22Rv1 (cell line): Measurements from ENCODE around the gene RAP1GAP.
A peak's percentile ranks its signal among the peaks of the same experiment; 100 is the strongest.

Experiments
- H3K27ac ChIP-seq: fragments of 450-650 bp; 2 replicates; pipeline ENCODE4 v1.5.1; 2017
- ZFX ChIP-seq: fragments of 450-650 bp; IDR thresholded peaks from 2 replicates; pipeline ENCODE4 v1.6.1; 2017; ENCODE audit warnings: antibody characterized with exemption, borderline replicate concordance
- TF ChIP-seq, protein P1 (sequence below): fragments of 450-650 bp; IDR thresholded peaks from 2 replicates; pipeline ENCODE4 v1.5.1; 2017; ENCODE audit warnings: mild to moderate bottlenecking

Gene RAP1GAP

DNA sequence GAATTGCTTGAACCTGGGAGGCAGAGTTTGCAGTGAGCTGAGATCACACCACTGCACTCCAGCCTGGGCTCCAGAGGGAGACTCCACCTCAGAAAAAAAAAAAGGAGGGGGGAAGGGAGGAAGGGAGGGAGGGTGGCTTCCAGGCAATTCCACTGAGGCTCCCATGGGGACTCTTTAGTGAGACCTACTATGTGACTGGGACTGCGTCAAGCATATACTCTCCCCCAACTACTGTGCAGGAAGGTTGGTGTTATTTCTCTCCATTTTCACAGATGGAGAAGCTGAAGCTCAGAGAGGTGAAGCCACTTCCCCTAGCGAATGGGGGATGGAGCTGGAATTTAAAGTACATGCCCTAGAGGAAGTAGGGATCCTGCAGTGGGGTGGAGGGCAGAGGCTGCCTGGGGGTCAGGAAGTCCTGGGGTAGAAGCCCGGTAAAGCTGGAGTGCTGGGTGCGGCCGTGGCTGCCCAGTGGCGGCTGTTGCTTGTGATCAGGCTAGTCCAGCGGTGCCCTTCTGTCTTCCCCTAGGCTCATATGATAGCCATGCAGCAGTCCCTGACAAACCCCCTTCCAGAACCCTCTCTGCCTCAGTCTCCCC lies 40.3 kb downstream of the RAP1GAP start:
- TF ChIP-seq, protein P1, sequence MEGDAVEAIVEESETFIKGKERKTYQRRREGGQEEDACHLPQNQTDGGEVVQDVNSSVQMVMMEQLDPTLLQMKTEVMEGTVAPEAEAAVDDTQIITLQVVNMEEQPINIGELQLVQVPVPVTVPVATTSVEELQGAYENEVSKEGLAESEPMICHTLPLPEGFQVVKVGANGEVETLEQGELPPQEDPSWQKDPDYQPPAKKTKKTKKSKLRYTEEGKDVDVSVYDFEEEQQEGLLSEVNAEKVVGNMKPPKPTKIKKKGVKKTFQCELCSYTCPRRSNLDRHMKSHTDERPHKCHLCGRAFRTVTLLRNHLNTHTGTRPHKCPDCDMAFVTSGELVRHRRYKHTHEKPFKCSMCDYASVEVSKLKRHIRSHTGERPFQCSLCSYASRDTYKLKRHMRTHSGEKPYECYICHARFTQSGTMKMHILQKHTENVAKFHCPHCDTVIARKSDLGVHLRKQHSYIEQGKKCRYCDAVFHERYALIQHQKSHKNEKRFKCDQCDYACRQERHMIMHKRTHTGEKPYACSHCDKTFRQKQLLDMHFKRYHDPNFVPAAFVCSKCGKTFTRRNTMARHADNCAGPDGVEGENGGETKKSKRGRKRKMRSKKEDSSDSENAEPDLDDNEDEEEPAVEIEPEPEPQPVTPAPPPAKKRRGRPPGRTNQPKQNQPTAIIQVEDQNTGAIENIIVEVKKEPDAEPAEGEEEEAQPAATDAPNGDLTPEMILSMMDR, result no peak
- TF ChIP-seq ZFX, result no peak
- no peak overlapping the region for H3K27ac ChIP-seq

DNA sequence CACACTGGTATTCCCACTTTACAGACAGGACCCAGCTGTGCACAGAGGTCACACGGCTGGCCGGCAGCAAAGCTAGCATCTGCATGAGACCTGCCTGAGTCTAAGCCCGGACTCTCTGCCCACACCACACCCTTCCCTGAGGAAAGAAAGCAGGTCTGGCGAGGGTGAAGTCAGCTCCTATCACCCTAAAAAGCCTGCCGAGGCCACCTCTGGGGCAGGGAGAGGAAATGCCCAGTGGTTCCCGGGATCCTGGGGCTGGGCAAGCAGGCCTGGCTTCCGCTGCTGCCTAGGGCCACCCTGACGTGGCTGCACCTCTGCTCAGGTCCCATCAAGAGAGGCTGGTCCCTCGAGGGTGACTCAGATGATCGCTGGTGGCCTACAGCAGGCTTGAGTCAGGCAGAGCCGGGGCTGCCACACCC lies 42.2 kb downstream of the RAP1GAP start:
- no peak overlapping the region for H3K27ac ChIP-seq
- TF ChIP-seq, protein P1, result no peak
- no peak for TF ChIP-seq ZFX

DNA sequence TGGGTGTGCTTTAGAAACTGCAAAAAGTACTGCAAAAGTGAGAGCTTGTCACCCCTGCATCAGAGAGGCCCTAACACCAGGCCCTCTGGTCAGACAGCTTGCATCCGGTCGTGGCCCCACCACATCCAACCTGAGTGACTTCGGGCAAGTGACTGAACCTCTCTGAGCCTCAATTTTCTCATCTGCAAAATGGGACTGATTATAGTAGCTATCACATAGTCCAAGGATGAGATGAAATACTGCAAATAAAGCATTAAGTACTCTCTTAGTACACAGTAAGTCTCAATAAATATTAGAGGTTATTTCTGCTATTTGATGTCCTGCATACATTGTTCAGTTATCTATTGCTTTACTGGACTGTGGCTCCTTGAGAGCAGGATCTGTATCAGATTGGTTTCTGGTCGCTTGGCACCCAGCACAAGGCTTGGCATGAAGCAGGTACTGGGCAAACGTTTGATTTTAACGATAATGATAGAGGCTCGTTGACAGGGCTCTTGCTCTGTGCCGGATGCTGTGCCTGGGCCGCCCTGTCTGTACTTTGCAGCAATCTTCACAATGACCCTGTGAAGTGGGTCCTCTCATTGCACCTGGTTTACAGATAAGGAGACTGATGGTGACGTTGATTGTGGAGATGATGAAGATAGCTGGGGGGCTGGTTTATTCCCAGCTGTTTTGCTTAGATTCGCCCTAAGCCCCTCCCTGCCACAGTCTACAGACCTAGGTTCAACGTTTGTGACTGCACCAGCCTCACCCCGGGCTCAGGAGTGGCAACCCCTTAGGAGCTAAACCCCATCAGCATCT lies 43.6 kb downstream of the RAP1GAP start:
- peak overlapping the region; percentile 98 for H3K27ac ChIP-seq
- TF ChIP-seq, protein P1, result no peak
- no peak for TF ChIP-seq ZFX

DNA sequence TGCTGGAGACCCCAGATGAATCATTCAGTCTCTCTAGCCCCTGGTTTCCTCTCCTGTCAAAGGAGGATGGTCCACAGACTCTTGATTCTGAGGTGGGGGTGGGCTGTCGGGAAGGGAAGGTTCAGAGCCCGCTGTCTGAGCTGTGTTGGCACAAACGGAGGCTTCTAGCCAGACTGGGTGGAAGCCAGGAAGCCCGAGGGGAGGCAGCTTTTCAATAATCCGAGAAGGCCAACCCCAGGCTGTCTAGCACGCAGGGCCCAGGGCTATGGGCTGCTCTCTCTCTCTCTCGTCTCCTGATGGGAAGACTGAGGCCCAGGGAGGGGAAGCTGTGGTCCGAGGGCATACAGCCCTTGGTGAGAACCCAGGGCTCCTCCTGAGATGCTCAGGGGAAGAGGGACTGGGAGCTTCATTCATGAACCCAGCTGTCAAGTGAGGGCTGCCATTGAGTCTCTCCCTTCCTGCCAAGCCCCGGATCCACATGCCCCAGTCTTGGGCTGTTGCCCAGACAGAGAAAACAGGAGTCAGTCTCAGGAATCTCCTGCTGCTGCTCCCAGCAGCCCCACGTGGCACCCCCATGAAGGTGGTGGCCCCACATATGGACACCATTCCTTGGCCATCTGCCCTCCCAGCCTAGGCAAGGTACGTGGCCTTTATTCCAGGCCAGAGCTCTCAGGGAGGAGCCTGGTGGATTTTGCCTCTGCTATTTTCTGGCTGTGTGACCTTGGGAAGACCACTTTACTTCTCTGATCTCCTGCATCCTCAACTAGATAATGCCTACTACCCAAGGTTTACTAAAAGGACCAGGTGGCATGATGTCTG lies 44.4 kb downstream of the RAP1GAP start:
- no peak for TF ChIP-seq ZFX
- TF ChIP-seq, protein P1, result no peak
- H3K27ac ChIP-seq, result peak overlapping the region; percentile 98

DNA sequence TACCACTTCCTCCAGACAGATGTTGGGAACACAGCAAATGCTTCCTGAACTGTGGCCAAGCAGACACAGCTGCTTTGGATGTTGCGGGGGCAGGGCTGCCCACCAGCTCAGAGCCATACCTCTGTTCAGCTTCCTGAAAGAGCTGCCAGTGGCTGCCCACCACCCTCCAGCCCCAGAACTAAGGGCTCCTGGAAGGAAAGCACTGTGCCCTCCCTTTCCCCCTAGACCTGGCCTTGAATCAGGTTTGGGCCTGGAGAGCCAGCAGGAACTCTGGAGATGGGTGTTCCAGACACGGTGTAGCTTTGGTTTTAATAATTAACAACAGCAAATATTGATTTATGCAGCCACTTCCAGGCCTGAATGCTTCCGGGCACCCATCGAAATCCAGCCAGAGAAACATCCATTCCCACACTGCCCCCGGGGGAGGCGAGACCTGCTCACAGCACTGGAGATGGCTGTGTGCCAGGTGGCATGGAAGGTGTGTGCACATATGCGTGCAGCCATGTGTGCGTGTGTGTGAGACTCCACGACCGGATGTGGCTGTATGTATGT lies 45.7 kb downstream of the RAP1GAP start:
- TF ChIP-seq, protein P1, result no peak
- no peak for TF ChIP-seq ZFX
- peak overlapping the region; percentile 98 for H3K27ac ChIP-seq

DNA sequence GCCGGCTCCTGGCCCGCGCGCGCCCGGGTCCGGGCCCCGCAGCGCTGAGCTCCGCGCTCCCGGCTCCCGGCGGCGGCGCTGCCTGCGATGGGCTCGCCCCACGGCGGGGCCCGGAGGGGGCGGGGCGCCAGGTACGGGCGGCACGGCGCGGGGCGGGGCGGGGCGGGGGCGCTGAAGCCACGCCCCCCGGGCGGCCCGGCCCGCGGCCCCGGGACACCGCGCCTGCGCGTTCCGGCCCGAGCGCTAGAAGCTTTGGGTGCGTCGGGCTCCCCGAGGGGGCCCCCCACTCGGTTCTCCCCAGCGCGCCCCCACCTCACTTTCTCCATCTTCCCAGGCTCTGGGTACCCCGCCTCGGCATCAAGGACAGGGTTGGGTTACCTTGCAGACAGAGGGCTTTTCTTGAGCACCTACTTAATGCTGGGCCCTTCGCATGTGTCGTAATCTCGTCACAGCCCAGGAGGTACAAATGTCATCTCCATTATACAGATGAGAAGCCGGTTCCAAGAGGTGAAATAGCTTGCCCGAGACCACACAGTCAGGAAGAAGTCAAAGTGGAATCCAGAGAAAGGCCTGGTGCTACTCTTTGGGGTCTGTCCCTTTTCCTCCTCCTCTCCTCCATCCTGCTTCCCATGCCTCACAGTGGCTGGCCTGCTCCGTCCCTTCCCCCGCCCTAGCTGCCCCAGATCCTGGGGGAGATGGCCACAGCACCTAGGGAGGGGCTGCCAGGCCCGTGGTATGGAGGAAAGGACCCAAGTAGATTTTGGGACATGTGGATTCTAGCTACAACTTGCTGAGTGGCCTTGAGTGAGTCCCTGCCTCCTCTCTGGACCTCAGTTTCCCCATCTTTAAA lies 46.5 kb downstream of the RAP1GAP start:
- H3K27ac ChIP-seq, result peak overlapping the region; percentile 98
- TF ChIP-seq, protein P1, result no peak
- no peak for TF ChIP-seq ZFX
